H1 (cell line): ENCODE measurements around the gene ARID4B. TPM values are rescaled to one million over a fixed set of nuclear protein-coding genes. Genes with fewer than 3 reads are reported as not detected.

Experiments used
- CTCF ChIA-PET: fragments of 300-600 bp; sonication (Branson Sonifier 250); formaldehyde crosslinking; loops from one replicate; lab custom pipeline; 2021; ENCODE audit not compliant: partially characterized antibody; lab: Charles Lee
- POLR2A ChIA-PET: fragments of 300-600 bp; sonication (Branson Sonifier 250); formaldehyde crosslinking; loops from one replicate; lab custom pipeline; 2021; ENCODE audit warnings: inconsistent platforms; ENCODE audit not compliant: partially characterized antibody; lab: Charles Lee
- DNase-seq, 2 experiments: peaks; one replicate each; pipeline versions ENCODE4 v3.0.0 to v3.0.0-alpha.2; 2010 to 2022; ENCODE audit warnings: low spot score in 2 of 2, low read depth in 1 of 2, mixed read lengths in 1 of 2
- FAIRE-seq: peaks from 2 replicates; lab custom pipeline; 2011; peaks lifted over from hg19 to GRCh38; lab: Jason Lieb, UNC
- H2AFZ ChIP-seq: 2 replicates; pipeline ENCODE4 v1.8.1; 2012; ENCODE audit warnings: low read length, inconsistent platforms
- H2AK5ac ChIP-seq: 2 replicates; pipeline ENCODE4 v1.6.1; 2013; ENCODE audit warnings: low read depth, low read length
- H2BK120ac ChIP-seq: replicated peaks from 2 replicates; pipeline ENCODE3; 2013; ENCODE audit warnings: low read depth, low read length, inconsistent platforms
- H2BK12ac ChIP-seq: 2 replicates; pipeline ENCODE4 v1.6.1; 2013; ENCODE audit warnings: low read depth, low read length
- H2BK15ac ChIP-seq: 2 replicates; pipeline ENCODE4 v1.6.1; 2013; ENCODE audit warnings: low read length
- H2BK20ac ChIP-seq: 2 replicates; pipeline ENCODE4 v1.6.1; 2013; ENCODE audit warnings: low read length
- H2BK5ac ChIP-seq: 2 replicates; pipeline ENCODE4 v1.6.1; 2013; ENCODE audit warnings: low read depth, low read length
- H3K14ac ChIP-seq: 2 replicates; pipeline ENCODE4 v1.6.1; 2013; ENCODE audit warnings: inconsistent platforms; ENCODE audit not compliant: insufficient read length
- H3K18ac ChIP-seq: 2 replicates; pipeline ENCODE4 v1.6.1; 2013; ENCODE audit warnings: low read length; ENCODE audit errors: extremely low read depth
- H3K23ac ChIP-seq: 2 replicates; pipeline ENCODE4 v1.6.1; 2013; ENCODE audit warnings: inconsistent platforms; ENCODE audit not compliant: insufficient read length
- H3K23me2 ChIP-seq: 2 replicates; pipeline ENCODE4 v1.6.1; 2013; ENCODE audit warnings: low read depth, low read length
- H3K27ac ChIP-seq: 2 replicates; pipeline ENCODE4 v1.6.1; 2011; ENCODE audit warnings: low read depth, low read length, inconsistent platforms
- H3K27me3 ChIP-seq, 4 experiments: replicated peaks in 1 of 4; 1 replicate in 1 of 4; 2 replicates in 3 of 4; pipeline versions ENCODE4 v1.6.1 to v1.8.1; 2011 to 2013; ENCODE audit warnings: low read length in 3 of 4, mild to moderate bottlenecking in 3 of 4, inconsistent platforms in 2 of 4, mixed read lengths in 2 of 4, moderate library complexity in 1 of 4; ENCODE audit not compliant: control insufficient read depth in 3 of 4, insufficient read depth in 3 of 4; ENCODE audit errors: extremely low read depth in 1 of 4
- H3K36me3 ChIP-seq, 4 experiments: 2 replicates each; pipeline versions ENCODE4 v1.6.1 to v1.8.1; 2011 to 2013; ENCODE audit warnings: mild to moderate bottlenecking in 4 of 4, low read length in 3 of 4, moderate library complexity in 2 of 4, control low read depth in 1 of 4, inconsistent platforms in 1 of 4; ENCODE audit not compliant: insufficient read depth in 4 of 4, control insufficient read depth in 2 of 4
- H3K4ac ChIP-seq: replicated peaks from 2 replicates; pipeline ENCODE3; 2013; ENCODE audit warnings: low read length, low read depth, mixed read lengths, inconsistent platforms; ENCODE audit not compliant: insufficient read length
- H3K4me1 ChIP-seq, 4 experiments: replicated peaks in 1 of 4; 1 replicate in 1 of 4; 2 replicates in 3 of 4; pipeline versions ENCODE4 v1.6.1 to v1.8.1; 2011 to 2013; ENCODE audit warnings: low read length in 3 of 4, inconsistent platforms in 2 of 4, mixed read lengths in 1 of 4; ENCODE audit not compliant: insufficient read depth in 4 of 4, control insufficient read depth in 3 of 4
- H3K4me2 ChIP-seq, 2 experiments: 2 replicates each; pipeline versions ENCODE4 v1.6.1 to v1.8.1; 2011 to 2013; ENCODE audit warnings: low read depth in 2 of 2, low read length in 2 of 2, control low read depth in 1 of 2, inconsistent platforms in 1 of 2, mild to moderate bottlenecking in 1 of 2; ENCODE audit not compliant: insufficient read depth in 1 of 2
- H3K4me3 ChIP-seq, 4 experiments: fragments of 200-600, 300-600 bp in 1 of 4; sonication (generic), shearing (Covaris generic), sonication (Bioruptor Twin) in 1 of 4; 2 replicates each; pipeline versions ENCODE4 v1.5.1 to v1.8.1; 2011 to 2016; ENCODE audit warnings: low read length in 4 of 4, low read depth in 3 of 4, control low read depth in 2 of 4, inconsistent platforms in 2 of 4, mild to moderate bottlenecking in 2 of 4, mixed read lengths in 1 of 4, moderate library complexity in 1 of 4; ENCODE audit not compliant: insufficient read depth in 2 of 4; ENCODE audit errors: extremely low read depth in 1 of 4
- H3K56ac ChIP-seq: replicated peaks from 2 replicates; pipeline ENCODE3; 2013; ENCODE audit warnings: low read depth, mild to moderate bottlenecking, mixed read lengths, low read length, inconsistent platforms; ENCODE audit not compliant: insufficient read length
- H3K79me1 ChIP-seq: 2 replicates; pipeline ENCODE4 v1.6.1; 2013; ENCODE audit warnings: low read depth, low read length, control low read depth
- H3K79me2 ChIP-seq, 2 experiments: 2 replicates each; pipeline versions ENCODE4 v1.6.1 to v1.8.1; 2012 to 2013; ENCODE audit warnings: low read length in 2 of 2, mild to moderate bottlenecking in 2 of 2, inconsistent platforms in 1 of 2; ENCODE audit not compliant: insufficient read depth in 2 of 2, control insufficient read depth in 1 of 2
- H3K9ac ChIP-seq, 4 experiments: replicated peaks in 1 of 4; 1 replicate in 1 of 4; 2 replicates in 3 of 4; pipeline versions ENCODE4 v1.6.1 to v1.8.1; 2011 to 2013; ENCODE audit warnings: low read depth in 3 of 4, low read length in 3 of 4, control low read depth in 2 of 4, mild to moderate bottlenecking in 2 of 4, moderate library complexity in 2 of 4, inconsistent platforms in 1 of 4; ENCODE audit errors: extremely low read depth in 1 of 4
- H3K9me3 ChIP-seq, 2 experiments: 2 replicates each; pipeline versions ENCODE4 v1.6.1 to v1.8.1; 2012 to 2013; ENCODE audit warnings: mild to moderate bottlenecking in 2 of 2, moderate library complexity in 2 of 2, control low read depth in 1 of 2, inconsistent platforms in 1 of 2, low read depth in 1 of 2, low read length in 1 of 2, mixed read lengths in 1 of 2; ENCODE audit not compliant: insufficient read depth in 2 of 2
- H4K20me1 ChIP-seq, 2 experiments: replicated peaks in 1 of 2; 2 replicates each; pipeline versions ENCODE3 to v1.8.1; 2011 to 2013; ENCODE audit warnings: inconsistent platforms in 2 of 2, low read length in 2 of 2, mild to moderate bottlenecking in 1 of 2; ENCODE audit not compliant: insufficient read depth in 2 of 2, control insufficient read depth in 1 of 2
- H4K5ac ChIP-seq: 2 replicates; pipeline ENCODE4 v1.6.1; 2013; ENCODE audit warnings: low read length, low read depth, mixed read lengths, inconsistent platforms; ENCODE audit not compliant: insufficient read length
- H4K8ac ChIP-seq: 2 replicates; pipeline ENCODE4 v1.8.0; 2013; ENCODE audit warnings: mild to moderate bottlenecking, moderate library complexity, low read length, inconsistent platforms; ENCODE audit not compliant: insufficient read depth; ENCODE audit errors: extremely low read depth
- H4K91ac ChIP-seq: replicated peaks from 2 replicates; pipeline ENCODE3; 2013; ENCODE audit warnings: low read length, mixed read lengths, inconsistent platforms; ENCODE audit not compliant: insufficient read length
- CBX8 ChIP-seq: fragments of 300-800, 300-1000 bp; sonication (generic); IDR thresholded peaks from 2 replicates; pipeline ENCODE4 v1.7.1; 2016; ENCODE audit warnings: low read depth, low read length, borderline replicate concordance
- EGR1 ChIP-seq: IDR thresholded peaks from 2 replicates; pipeline ENCODE4 v1.6.1; 2011; ENCODE audit warnings: low read depth, low read length, borderline replicate concordance
- HDAC6 ChIP-seq: IDR thresholded peaks from one replicate; pipeline ENCODE4 v1.7.1; 2012; ENCODE audit warnings: low read depth, mild to moderate bottlenecking, inconsistent platforms, low read length, moderate library complexity
- RNF2 ChIP-seq: fragments of 200-900, 300-1000 bp; sonication (generic); IDR thresholded peaks from 2 replicates; pipeline ENCODE4 v1.7.1; 2016; ENCODE audit warnings: borderline replicate concordance, low read depth, mild to moderate bottlenecking, antibody characterized with exemption, low read length; ENCODE audit not compliant: poor library complexity, severe bottlenecking; ENCODE audit errors: missing control alignments
- SIN3A ChIP-seq, 2 experiments: IDR thresholded peaks in 1 of 2; conservative IDR thresholded peaks in 1 of 2; 2 replicates each; pipeline ENCODE4 v1.6.1; 2011 to 2012; ENCODE audit warnings: low read length in 2 of 2, improper control_type of control experiment in 1 of 2, low read depth in 1 of 2, mild to moderate bottlenecking in 1 of 2
- SIX5 ChIP-seq: IDR thresholded peaks from 2 replicates; pipeline ENCODE4 v1.6.1; 2011; ENCODE audit warnings: mild to moderate bottlenecking, low read depth, low read length
- WGBS, 2 experiments: shearing (Covaris generic) in 1 of 2; methylation state at CpG; one replicate each; pipeline versions ENCODE4 v1.1.6 to v1.1.7; 2013 to 2015; ENCODE audit warnings: low lambda C conversion rate in 2 of 2, mixed read lengths in 2 of 2, inconsistent platforms in 1 of 2, low coverage in 1 of 2, missing lambda C conversion rate in 1 of 2; ENCODE audit not compliant: insufficient replicate concordance in 2 of 2, insufficient coverage in 1 of 2, insufficient read length in 1 of 2; ENCODE audit errors: extremely low coverage in 1 of 2, missing lambda C conversion rate in 1 of 2; 5-methylcytosine and 5-hydroxymethylcytosine counted together
- polyA plus RNA-seq, 7 experiments: library from polyadenylated mRNA; depleted of rRNA in 3 of 7; stranded (reverse) in 5 of 7; unstranded in 2 of 7; fragments of >200 nt in 5 of 7; fragments of 200-250 nt in 2 of 7; gene quantifications; 1 replicate in 5 of 7; 2 replicates in 1 of 7; 4 replicates in 1 of 7; pipeline versions ENCODE4 v1.2.1 to v1.2.3, GENCODE V29; 2011 to 2013; ENCODE audit warnings: missing spikeins in 2 of 7, mixed read lengths in 2 of 7
- total RNA-seq: library from RNA; stranded (reverse); fragmentation: NEBNext Ultra II Directional; extraction: Animal tissue kit (Norgen Biotek cat#: 25700); gene quantifications from 2 replicates; pipeline ENCODE4 v1.2.1, GENCODE V29; 2021

The ARID4B gene
- total and polyA plus RNA-seq, 2 of the 8 experiments (the other 6 are each of a cell fraction or from before 2014, with no cell fraction given), result 5.1 to 28.8 TPM

DNA sequence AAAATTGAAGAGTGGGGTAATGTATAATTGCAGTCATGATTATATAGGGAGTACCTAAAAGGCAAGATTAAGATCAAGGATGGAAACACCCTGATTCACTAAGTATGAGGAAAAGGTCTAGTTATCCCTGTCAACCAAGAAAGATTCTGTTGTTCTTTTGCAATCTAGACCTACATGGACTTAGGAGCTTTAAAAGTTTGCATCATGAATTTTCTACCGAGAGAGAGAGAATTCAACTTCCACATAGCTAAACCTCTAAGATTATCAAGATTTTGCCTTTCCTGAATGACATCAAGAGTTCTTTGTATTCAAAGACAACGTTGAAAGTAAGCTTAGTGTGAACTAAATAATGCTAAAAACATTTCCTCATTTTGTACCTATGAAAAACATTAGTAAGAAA, 88.1 kb downstream of the ARID4B start:
- H3K23me2 ChIP-seq, result no peaks in the 10 kb centered on the region
- H3K9me3 ChIP-seq, result no peaks in the 10 kb centered on the region
- H3K79me2 ChIP-seq, result 0 out of 4 replicates have a peak, but pooled peaks cover 0 to 3% of the 10 kb centered on the region in 2 experiments
- no peak overlapping the region for H4K8ac ChIP-seq
- no peak overlapping the region for H3K14ac ChIP-seq
- peaks cover 1% of the 10 kb centered on the region; the same call in 1 of the 2 replicates for H3K79me1 ChIP-seq
- no peak overlapping the region for H3K4ac ChIP-seq
- H2BK5ac ChIP-seq, result no peak overlapping the region
- H3K23ac ChIP-seq, result no peak overlapping the region
- no peak overlapping the region for H4K91ac ChIP-seq
- H3K56ac ChIP-seq, result no peak overlapping the region
- H3K4me3 ChIP-seq, result no peak overlapping the region
- FAIRE-seq (peak; percentile 71), DNase-seq (no peak)
- H4K5ac ChIP-seq, result no peak overlapping the region
- H2AK5ac ChIP-seq, result no peak overlapping the region
- H2BK15ac ChIP-seq, result no peak overlapping the region
- no peak overlapping the region for H2BK12ac ChIP-seq
- no peaks in the 10 kb centered on the region for H4K20me1 ChIP-seq
- no peak overlapping the region for H3K18ac ChIP-seq
- H3K27me3 ChIP-seq, result no peaks in the 10 kb centered on the region
- H2BK120ac ChIP-seq, result no peak overlapping the region
- 87% methylated on average over 2 of the region's 2 CpGs; no CpG with 5 or more reads in 1 of the 2 experiments for WGBS, 2 experiments
- H3K4me1 ChIP-seq, result no peaks in the 10 kb centered on the region
- H3K4me2 ChIP-seq, result no peak overlapping the region
- peaks cover 0 to 33% (median 10%) of the 10 kb centered on the region in 4 experiments; a peak in 3 of 8 replicates for H3K36me3 ChIP-seq
- CTCF ChIA-PET, result interaction anchor here (0.6 to 1.5 kb wide), 4 partner anchors 11 to 177 kb away, joined by 3 to 4 read pairs (median 3); no protein-coding TSS in a partner anchor
- H2AFZ ChIP-seq, result no peak overlapping the region
- H3K27ac ChIP-seq, result no peak overlapping the region
- H3K9ac ChIP-seq, result no peak overlapping the region
- POLR2A ChIA-PET, result interaction anchor here (1.0 to 1.7 kb wide), 2 partner anchors 25 to 79 kb away, joined by 3 read pairs; partner anchors contain the start of gene RBM34
- no peak overlapping the region for H2BK20ac ChIP-seq
- TF ChIP-seq EGR1, result no peak
- no peak for TF ChIP-seq HDAC6
- no peak for TF ChIP-seq CBX8
- no peak for TF ChIP-seq SIN3A (conservative IDR thresholded peaks at IDR 0.05 in 1 of 2, IDR thresholded peaks at IDR 0.05 in 1 of 2; ENCODE audit: low read depth in 1 of 2, low read length in 2 of 2)
- no peak for TF ChIP-seq RNF2
- TF ChIP-seq SIX5, result no peak
